Smooth muscle cell (in vitro differentiated cells): ENCODE measurements around the gene MOV10L1. TPM values are rescaled to one million over a fixed set of nuclear protein-coding genes. Genes with fewer than 3 reads are reported as not detected.

Experiments used
- DNase-seq: peaks from one replicate; lab custom pipeline; 2025; ENCODE audit not compliant: unreplicated experiment; lab: John Stamatoyannopoulos, UW
- H2AFZ ChIP-seq: fragments of 200-600 bp; sonication (generic); 2 replicates; pipeline ENCODE4 v1.6.0; 2016; ENCODE audit warnings: antibody characterized with exemption, low read depth, mild to moderate bottlenecking
- H3F3A ChIP-seq: fragments of 200-600 bp; sonication (generic); 2 replicates; pipeline ENCODE4 v1.6.0; 2017; ENCODE audit warnings: antibody characterized with exemption, low read depth
- H3K27ac ChIP-seq: fragments of 200-600 bp; sonication (generic); 2 replicates; pipeline ENCODE4 v1.5.1; 2016; ENCODE audit warnings: low read depth, mild to moderate bottlenecking
- H3K27me3 ChIP-seq: fragments of 200-600 bp; sonication (generic); 2 replicates; pipeline ENCODE4 v1.6.1; 2016; ENCODE audit warnings: low read depth, mild to moderate bottlenecking
- H3K36me3 ChIP-seq: fragments of 200-600 bp; sonication (generic); 2 replicates; pipeline ENCODE4 v1.5.1; 2016; ENCODE audit warnings: low read depth
- H3K4me1 ChIP-seq: fragments of 200-600 bp; sonication (generic); 2 replicates; pipeline ENCODE4 v1.5.1; 2016; ENCODE audit warnings: low read depth
- H3K4me2 ChIP-seq: fragments of 200-600 bp; sonication (generic); 2 replicates; pipeline ENCODE4 v1.6.0; 2016; ENCODE audit warnings: mild to moderate bottlenecking
- H3K4me3 ChIP-seq: fragments of 200-600 bp; sonication (generic); 2 replicates; pipeline ENCODE4 v1.5.1; 2016; ENCODE audit warnings: mild to moderate bottlenecking
- H3K79me2 ChIP-seq: fragments of 200-600 bp; sonication (generic); 2 replicates; pipeline ENCODE4 v1.6.0; 2016; ENCODE audit warnings: low read depth, mild to moderate bottlenecking
- H3K9ac ChIP-seq: fragments of 200-600 bp; sonication (generic); 2 replicates; pipeline ENCODE4 v1.6.0; 2016; ENCODE audit warnings: low read depth
- H3K9me3 ChIP-seq: fragments of 200-600 bp; sonication (generic); replicated peaks from 2 replicates; pipeline ENCODE4 v1.5.1; 2016; ENCODE audit warnings: low read depth
- H4K20me1 ChIP-seq: fragments of 200-600 bp; sonication (generic); 2 replicates; pipeline ENCODE4 v1.6.0; 2016; ENCODE audit warnings: low read depth
- WGBS: methylation state at CpG from one replicate; pipeline ENCODE4 v1.1.7; 2016; ENCODE audit warnings: low lambda C conversion rate; 5-methylcytosine and 5-hydroxymethylcytosine counted together
- polyA plus RNA-seq: library from polyadenylated mRNA; unstranded; fragments of >200 nt; fragmentation: Nextera tagmentation; extraction: Ambion mirVana; gene quantifications from 2 replicates; pipeline ENCODE4 v1.2.1, GENCODE V29; 2016
- total RNA-seq: library from RNA; depleted of rRNA; stranded (reverse); fragments of >200 nt; gene quantifications from 2 replicates; pipeline ENCODE4 v1.2.3, GENCODE V29; 2014
- TF ChIP-seq, protein P1 (sequence below): fragments of 200-600 bp; sonication (generic); IDR thresholded peaks from 2 replicates; pipeline ENCODE4 v1.5.1; 2017; ENCODE audit warnings: borderline replicate concordance, mild to moderate bottlenecking, antibody characterized with exemption; ENCODE audit not compliant: insufficient read depth, poor library complexity, severe bottlenecking

MOV10L1 gene
- total and polyA plus RNA-seq, 2 experiments from 2014 or later = 0.10 to 0.85 TPM

DNA sequence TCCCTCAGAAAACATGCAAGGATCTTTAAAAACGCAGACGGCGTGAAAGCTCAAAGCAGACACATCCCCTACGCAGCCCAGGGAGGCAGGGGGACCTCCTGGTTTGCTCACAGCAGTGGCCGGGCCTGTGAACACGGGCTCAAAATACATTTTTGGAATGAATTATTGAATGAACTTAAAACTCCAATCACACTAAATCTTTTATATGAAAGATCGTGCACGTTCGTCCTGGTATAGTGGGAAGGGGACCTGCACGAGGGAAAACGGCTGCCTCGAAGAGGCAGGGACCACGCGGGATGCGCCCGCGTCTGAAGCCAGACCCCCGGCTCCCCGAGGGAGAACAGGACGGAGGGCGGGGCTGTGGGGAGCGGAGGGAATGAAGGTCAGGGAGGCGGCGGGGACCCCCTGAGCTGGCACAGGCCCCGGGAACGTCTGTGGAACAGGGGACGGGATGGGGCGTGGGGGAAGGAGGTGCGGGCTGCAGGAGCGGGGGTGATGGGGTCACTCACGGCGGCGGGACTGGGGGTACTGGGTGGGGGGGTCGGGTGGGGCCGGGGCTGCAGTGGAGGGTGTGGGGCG, 79.5 kb downstream of the MOV10L1 start:
- Histone ChIP-seq H3K27ac (no peak overlapping the region), H3K36me3 (no peaks in the 10 kb centered on the region), H4K20me1 (no peaks in the 10 kb centered on the region), H3K79me2 (no peaks in the 10 kb centered on the region), H2AFZ (peak overlapping the region; percentile 49), H3K9me3 (no peaks in the 10 kb centered on the region), H3F3A (no peaks in the 10 kb centered on the region), H3K27me3 (no peaks in the 10 kb centered on the region), H3K9ac (no peak overlapping the region), H3K4me1 (no peaks in the 10 kb centered on the region), H3K4me3 (peak overlapping the region; percentile 55), H3K4me2 (peak overlapping the region; percentile 90)
- DNase-seq = no peak
- TF ChIP-seq, protein P1, sequence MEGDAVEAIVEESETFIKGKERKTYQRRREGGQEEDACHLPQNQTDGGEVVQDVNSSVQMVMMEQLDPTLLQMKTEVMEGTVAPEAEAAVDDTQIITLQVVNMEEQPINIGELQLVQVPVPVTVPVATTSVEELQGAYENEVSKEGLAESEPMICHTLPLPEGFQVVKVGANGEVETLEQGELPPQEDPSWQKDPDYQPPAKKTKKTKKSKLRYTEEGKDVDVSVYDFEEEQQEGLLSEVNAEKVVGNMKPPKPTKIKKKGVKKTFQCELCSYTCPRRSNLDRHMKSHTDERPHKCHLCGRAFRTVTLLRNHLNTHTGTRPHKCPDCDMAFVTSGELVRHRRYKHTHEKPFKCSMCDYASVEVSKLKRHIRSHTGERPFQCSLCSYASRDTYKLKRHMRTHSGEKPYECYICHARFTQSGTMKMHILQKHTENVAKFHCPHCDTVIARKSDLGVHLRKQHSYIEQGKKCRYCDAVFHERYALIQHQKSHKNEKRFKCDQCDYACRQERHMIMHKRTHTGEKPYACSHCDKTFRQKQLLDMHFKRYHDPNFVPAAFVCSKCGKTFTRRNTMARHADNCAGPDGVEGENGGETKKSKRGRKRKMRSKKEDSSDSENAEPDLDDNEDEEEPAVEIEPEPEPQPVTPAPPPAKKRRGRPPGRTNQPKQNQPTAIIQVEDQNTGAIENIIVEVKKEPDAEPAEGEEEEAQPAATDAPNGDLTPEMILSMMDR = no peak
- 20% methylated on average over 22 of the region's 36 CpGs for WGBS

DNA sequence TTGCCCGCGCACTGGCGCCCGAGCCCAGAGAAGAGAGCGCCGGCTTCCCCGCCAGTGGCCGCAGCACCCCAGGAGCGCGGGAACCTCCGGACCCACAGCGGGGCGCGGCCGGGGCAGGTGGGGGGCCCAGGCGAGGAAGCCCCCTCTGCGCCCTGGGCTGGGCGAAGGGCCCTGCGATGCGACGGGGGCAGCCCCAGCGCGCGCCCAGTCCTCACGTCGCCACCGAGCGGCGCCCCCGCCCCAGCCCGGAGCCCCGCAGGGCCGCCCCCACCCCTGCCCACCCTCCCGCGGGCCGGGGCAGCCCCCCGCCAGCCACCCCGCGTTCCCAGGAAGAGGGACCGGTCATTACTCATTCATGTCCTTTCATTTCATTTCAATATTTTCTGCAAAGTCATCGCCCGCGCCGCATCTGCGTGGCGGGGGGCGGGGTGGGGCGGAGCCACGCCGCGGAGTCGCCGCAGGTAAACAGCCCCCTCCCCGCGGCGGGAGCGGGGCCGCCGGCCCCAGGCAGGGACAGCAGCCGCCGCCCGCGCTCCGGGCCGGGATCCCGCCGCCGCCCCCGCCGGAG, 80.1 kb downstream of the MOV10L1 start:
- no peak overlapping the region for H3K27ac ChIP-seq
- WGBS = 2% methylated on average over 15 of the region's 70 CpGs
- no peaks in the 10 kb centered on the region for H3K27me3 ChIP-seq
- no peaks in the 10 kb centered on the region for H3K9me3 ChIP-seq
- H3K4me3 ChIP-seq = peak overlapping the region; percentile 55
- no peak for DNase-seq
- no peaks in the 10 kb centered on the region for H3K4me1 ChIP-seq
- no peaks in the 10 kb centered on the region for H3F3A ChIP-seq
- no peak overlapping the region for H2AFZ ChIP-seq
- H4K20me1 ChIP-seq = no peaks in the 10 kb centered on the region
- no peak overlapping the region for H3K9ac ChIP-seq
- peak overlapping the region; percentile 90 for H3K4me2 ChIP-seq
- TF ChIP-seq, protein P1 = no peak
- H3K36me3 ChIP-seq = no peaks in the 10 kb centered on the region
- no peaks in the 10 kb centered on the region for H3K79me2 ChIP-seq

DNA sequence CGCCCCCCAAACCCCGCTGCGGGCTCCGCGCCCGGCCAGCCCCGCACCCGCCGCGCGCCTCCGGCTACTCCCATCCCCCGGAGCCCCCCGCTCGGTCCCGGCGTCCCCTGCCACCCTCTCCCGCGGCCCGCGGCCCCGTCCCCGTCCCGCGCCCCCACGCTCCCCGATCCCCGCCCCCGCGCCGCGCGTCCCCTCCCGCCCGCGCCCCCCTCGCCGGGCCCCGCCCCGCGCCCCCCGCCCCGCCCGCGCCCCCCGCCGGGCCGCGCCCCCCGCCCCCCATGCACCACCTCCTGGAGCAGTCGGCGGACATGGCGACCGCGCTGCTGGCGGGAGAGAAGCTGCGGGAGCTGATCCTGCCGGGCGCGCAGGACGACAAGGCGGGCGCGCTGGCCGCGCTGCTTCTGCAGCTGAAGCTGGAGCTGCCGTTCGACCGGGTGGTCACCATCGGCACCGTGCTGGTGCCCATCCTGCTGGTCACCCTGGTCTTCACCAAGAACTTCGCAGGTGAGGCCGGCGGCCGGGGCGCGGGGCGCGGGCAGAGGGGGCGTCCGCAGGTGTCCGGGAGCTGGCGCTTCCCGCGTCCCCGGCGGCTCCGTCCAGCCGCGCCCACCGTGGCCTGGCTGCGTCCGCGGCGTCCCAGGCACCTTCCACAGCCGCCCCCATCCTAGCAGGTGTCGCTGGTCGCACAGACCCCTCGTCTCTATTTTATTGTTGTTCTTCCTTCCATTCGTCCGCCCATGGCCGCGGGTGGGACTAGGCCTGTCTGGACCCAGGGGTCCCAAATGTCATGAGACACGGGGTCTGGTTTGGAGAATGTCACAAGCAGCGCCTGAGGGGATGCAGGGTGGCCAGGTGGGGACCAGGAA, 80.9 kb downstream of the MOV10L1 start, which contains the start of gene PANX2:
TSS of gene PANX2 (plus strand) at position 279 of the 866 bp plus-strand sequence. CDS start at position 279, 0 bp downstream.
- H3K9ac ChIP-seq = no peak within 1 kb of the TSS
- DNase-seq = no peak
- H3K27ac ChIP-seq = no peak within 1 kb of the TSS
- H3K36me3 ChIP-seq = no peaks in the 10 kb centered on the region
- no peaks in the 10 kb centered on the region for H3K9me3 ChIP-seq
- H3K4me3 ChIP-seq = peak within 1 kb of the TSS; percentile 57
- no peaks in the 10 kb centered on the region for H3K79me2 ChIP-seq
- H3K27me3 ChIP-seq = no peaks in the 10 kb centered on the region
- peak within 1 kb of the TSS; percentile 93 for H3K4me2 ChIP-seq
- 14% methylated on average over 44 of the region's 105 CpGs for WGBS
- no peaks in the 10 kb centered on the region for H3F3A ChIP-seq
- no peaks in the 10 kb centered on the region for H3K4me1 ChIP-seq
- H4K20me1 ChIP-seq = no peaks in the 10 kb centered on the region
- TF ChIP-seq, protein P1 = no peak
- H2AFZ ChIP-seq = peak within 1 kb of the TSS; percentile 54
